ENCODE results near the gene RFNG. TPM values are rescaled to one million over a fixed set of nuclear protein-coding genes. Genes with fewer than 3 reads are reported as not detected.

Gene RFNG
- total RNA-seq, 1 donor from 2014 or later, result 20.9 TPM

DNA sequence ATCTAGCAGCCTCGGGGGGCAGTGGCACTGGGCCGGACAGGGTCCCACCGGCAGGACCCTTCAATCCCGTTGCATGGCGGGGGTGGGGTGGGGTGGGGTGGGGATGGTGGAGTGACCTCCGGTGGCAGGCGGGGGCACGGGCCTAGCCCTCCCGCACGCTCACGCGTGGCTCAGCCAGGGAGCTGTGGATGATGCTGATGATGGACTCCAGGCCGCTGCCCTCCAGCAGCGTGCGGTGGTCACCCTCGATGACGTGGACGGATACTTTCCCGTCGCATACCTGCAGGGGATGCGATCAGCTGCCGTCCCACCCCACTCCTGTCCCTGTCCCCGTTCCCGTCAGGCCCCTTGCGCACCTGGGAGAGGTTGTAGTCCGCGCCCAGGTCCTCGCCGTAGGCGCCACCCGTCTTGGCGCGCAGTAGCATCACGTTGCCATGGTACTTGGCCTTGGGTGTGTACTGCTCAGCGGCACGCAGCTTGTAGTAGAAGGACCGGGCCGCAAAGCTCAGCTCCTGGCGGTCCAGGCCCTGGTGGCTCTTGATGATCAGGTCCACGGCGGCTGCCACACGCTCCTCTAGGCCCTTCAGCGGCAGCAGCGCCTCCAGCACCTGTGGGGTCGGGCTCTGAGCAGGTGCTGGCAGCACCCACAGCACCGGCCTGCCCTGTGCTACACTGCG is 27.5 kb upstream of the RFNG start:
- intact Hi-C loops (cut with micrococcal nuclease), result no loop called here

DNA sequence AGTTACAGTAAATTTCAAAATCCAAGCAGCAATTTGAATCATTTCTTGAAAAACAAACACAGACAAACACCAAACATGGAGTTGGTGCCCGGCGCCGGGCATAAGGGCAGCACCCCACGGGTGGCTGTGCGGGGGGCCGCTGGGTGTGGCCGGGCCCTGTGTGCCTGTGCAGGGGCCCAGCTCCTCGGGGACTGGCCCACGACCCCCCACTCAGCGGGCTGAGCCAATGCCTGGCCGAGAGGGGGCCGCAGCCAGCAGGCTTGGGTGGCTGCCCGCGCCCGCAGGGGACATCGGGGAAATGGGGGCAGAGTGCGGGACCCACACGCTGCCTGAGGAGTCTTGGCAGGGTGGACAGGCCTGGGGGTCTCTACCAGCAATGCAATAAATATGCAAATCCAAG is 26.8 kb upstream of the RFNG start:
- intact Hi-C loops (cut with micrococcal nuclease), result no loop called here

DNA sequence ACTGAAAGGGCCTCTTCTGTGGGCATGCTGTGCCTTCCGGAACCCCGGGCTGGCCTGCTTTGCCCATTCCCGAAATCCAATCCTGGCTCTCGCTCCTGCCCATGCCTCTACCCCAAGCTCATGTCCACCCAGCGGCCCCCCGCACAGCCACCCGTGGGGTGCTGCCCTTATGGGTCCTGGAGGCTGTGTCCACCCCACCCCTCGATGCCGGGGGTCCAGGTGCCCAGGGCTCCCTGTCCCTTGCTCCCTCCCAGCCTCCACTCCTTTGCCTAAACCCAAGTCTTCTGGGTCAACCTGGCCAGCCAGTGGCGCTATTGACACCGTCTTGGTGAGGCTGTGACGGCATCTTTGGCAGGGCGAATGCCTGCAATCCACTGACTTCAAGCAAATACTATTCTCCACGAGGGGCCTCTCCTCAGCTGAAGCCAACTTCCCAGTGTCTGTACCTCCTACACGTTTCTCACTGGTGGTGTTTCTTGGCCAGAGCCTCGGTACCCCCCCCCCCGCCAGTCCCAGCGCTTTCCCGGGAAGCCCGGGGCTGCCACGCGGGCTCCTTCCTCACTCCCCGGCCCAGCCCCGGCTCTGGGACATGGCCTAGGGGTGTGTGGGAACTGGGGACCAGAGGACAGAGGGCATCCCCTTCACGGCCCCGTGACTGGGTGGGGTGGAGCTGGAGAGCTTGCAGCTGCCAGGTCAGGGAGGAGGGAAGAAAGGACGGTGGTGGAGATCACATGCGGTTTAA is 26.2 kb upstream of the RFNG start:
- intact Hi-C loops (cut with micrococcal nuclease), result no loop called here

DNA sequence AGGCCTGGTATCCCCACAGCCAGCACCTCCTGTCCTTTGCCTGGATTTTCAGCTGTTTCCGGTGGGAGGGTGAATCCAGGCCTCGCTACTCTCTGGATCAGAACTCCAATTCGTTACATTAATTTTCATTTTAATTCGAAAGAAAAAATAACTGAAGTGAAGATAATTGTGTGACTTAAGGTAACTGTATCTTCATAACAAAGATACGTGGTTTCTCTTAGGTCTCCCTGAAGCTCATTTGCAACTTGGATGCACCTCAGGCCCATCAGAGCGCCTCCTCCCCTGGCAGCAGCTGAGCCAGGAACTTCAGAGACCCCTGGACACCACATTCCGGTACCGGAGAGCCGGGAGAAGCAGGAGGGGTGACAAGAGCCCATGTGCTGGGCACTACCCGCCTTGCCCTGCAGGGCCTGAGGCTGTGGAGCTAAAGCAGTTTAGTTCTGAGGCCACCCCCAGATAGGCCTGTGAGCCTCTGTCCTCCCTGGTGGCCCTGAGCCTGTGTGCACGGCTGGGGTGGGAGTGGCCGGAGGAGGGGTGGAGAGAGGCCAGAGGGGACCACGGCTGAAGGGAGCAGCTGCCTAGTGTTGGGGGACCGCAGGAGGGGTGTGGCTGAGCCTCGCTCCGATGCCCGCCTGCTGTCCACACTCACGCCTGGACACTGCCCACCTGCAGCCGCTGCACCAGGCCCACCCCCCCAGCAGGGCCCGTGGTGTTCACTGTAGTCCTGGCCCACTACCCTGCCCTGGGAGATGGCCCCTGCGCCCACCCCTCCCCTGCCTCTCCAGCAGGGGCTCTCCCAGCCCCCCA is 25.4 kb upstream of the RFNG start:
- intact Hi-C loops (cut with micrococcal nuclease), result no loop called here

DNA sequence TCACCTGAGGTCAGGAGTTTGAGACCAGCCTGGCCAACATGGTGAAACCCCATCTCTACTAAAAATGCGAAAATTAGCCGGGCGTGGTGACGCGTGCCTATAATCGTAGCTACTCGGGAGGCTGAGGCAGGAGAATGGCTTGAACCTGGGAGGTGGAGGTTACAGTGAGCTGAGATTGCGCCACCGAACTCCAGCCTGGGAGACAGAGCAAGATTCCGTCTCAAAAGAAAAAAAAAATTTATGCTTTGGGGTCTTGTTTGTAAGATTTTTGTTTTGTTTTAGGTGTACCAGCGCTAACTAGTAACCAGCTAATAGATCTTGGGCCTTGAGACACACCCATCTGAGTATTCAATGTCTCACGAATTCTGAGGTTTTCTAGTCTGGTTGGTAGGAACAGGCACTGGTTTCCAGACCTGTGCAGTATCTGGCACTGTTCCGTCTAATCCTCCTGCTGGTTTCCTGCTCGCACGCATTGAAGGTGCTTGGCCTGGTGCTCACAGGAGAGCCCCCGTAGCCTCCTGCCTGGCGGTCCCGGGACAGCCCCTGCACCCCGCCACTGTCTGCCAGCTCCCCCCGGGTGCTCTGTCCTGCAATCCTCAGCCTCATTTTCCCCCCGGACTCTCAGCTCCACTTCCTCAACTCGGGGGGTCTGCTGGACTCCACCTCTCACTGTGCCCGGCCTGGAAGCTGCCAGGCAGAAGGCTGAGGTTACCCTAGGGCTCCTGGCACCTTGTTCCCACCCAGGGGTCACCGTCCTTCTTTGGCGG is 24.6 kb upstream of the RFNG start:
- intact Hi-C loops (cut with micrococcal nuclease), result no loop called here

DNA sequence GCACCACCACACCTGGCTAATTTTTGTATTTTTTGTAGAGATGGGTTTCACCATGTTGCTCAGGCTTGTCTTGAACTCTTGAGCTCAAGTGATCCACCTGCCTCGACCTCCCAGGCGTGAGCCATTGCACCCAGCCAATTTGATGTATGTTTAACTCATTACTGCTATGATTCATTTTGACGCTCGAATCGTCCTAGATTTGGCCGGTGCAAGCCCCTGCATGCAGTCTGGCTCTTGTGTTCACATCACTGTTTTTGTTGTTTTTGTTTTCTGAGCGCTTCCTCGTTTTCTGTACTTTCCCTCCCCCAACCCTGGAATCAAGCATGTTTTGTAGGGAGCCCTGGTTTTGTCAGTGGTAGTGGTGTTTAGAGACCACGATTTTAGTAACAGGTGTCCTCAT is 21.8 kb upstream of the RFNG start:
- intact Hi-C loops (cut with micrococcal nuclease), result no loop called here

DNA sequence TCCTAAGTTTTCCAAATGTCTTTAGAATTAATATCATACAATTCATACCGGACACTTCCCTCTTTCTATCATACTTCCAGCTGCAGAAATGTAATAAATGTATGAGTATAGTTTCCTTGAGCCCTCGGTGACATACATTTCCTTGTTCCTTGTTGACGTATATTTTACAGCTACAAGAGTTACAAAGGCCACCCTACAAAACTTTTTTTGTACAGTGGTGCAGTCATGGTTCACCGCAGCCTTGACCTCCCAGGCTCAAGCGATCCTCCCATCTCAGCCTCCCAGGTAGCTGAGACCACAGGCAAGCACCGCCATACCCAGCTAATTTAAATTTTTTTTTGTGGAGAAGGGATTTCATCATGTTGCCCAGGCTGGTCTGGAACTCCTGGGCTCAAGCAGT is 21.2 kb upstream of the RFNG start:
- intact Hi-C loops (cut with micrococcal nuclease), result no loop called here

DNA sequence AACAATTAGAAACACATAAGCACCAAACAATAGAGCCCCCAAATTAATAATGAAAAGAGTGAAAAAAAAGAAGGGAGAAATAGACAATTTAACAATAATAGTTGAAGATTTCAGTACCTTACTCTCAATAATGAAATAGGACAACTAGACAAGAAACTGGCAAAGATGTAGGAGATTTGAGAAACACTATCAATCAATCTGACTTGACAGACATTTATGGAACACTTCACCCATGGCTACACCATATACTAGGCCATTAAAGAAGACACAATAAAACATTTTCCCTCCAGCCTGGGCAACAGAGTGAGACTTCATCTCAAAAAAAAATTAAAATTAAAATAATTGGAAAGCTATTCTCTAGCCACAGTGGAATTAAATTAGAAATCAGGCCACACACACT is 19.0 kb upstream of the RFNG start:
- intact Hi-C loops (cut with micrococcal nuclease), result no loop called here

DNA sequence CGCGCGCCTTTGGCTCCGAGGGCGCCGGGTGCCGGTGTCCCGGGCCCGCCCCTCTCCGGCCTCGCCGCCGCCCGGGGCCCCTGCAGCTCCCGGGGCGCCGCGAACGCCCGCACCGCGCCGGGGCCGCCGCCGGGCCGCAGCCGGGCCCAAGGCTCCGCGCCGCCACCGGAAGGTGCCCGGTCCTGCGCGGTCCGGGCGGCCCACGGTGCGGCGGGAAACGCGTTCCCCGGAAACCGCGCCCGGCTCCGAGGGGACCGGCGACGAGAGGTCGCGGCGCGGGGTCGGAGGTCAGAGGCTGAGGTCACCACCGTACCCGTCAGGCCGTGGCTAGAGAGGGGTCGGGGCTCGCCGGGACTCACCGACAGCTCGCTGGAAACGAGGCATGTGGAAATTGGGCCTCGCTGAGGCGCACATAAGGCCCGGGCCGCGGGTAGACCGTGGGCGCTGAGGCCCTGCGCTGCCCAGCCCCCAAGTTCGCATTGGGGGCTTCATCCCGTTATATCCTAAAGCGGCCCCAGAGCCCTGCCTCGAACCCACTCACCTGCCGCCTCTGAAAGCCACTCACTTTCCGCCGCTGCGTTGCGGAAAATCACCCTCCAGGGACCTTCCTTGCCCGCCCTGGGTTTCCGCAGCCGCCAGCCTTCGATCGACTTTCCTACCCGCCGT is 14.2 kb upstream of the RFNG start, which contains the start of gene DUS1L:
DUS1L (minus strand) TSS at position 167 of the 666 bp plus-strand sequence. CDS start 745 bp downstream, outside the sequence.
- intact Hi-C loops (cut with micrococcal nuclease), result no loop called here

DNA sequence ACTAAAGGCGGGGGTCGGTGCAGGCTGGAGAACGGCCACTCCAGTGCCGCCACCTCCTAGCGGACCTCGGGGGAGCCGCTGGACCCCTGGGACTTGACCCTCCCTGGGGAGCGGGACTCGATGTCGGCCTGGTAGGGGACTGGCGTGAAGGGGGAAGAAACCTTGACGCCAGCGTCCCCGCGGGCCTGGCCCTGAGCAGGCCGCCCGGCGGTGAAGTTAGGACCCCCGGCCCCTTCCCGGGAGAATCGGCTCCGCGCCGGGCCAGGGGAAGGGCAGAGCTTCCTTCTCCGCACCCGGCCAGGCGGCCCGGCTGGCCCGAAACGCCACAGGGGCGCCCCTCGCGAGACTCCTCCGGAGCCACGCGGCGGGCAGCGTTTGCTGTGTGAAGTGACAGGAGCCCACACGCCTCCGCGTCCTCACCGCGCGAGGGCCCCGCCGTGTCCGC is 13.6 kb upstream of the RFNG start:
- intact Hi-C loops (cut with micrococcal nuclease), result no loop called here

DNA sequence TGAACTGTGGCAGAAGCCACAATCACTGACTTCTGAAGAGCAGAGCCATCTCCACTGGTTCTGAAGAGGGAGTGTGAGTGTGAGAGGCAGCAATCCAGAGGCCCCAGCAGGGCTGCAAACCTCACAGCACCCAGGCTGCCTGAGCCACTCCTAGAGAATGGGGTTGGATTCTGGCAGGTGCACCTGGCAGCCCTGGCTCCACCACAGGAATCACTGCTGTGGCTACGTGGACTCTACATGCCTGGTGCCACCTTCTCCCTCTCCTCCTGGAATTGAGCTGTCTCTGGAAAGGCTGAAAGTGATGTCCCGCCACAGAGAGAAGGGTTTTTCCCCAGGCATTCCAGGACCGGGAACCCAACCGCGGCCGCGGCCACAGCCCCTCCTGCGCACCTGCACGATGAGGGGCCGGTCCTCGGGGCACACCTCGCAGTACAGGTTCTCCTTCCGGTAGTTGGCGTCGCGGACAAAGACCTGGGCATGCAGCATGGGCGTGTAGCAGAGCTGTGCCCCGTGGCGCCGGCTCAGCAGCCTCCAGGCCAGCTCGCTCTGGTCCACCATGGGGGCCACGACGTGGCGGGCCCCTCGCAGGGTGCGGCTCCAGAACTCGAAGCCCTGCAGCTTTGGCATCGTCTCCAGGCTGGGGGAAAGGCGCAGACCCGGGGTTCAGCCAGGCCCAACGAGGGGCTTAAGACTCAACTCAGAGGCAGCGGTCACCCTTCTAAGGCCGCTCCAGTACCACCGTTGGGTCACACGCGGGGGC is 13.0 kb upstream of the RFNG start:
- intact Hi-C loops (cut with micrococcal nuclease), result no loop called here

DNA sequence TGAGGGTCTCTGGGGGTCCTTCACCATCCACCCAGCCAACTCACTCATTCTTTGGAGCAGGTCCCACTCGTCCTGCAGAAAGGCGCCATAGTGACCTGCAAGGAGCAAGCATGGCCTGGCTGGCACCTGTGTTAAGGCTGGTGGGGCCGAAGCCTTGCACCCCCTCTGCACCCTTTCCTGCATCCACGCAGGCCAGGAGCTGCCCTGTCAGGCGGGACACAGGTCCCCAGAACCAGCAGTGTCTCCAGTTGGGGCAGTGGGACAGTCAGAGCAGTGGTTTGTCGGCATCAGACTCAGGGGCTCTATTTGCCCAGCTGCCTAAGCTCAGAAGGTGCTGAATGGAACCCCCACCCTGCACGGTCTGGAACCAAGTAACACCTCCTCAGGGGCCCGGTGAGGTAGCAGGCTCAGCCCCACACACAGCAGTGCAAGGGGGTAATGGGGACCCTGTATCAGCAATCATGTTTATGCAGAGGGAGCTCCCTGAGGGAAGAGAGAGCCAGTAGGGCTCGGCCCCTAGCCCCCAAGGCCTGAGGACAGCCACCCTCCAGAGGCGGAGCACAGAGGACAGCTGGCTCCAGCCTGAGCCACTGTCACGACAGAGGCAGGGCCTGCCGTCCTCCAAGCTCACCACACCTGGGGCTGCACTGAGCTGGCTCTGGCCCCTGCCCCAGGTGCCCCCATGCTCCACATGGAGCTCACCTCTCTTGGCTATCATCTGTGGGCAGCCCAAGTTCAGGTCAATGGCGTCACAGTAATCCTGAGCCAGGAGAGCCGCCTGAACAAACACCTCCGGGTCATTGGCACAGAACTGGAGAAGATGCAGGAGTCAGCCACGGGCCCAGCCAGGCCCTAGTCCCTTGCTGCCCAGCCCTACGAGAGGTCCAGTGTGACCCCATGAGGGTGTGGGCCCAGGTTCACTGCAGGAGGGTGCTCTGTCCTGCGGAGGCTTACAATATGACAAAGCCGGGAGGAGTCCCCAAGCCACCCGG is 12.1 kb upstream of the RFNG start:
- intact Hi-C loops (cut with micrococcal nuclease), result no loop called here

DNA sequence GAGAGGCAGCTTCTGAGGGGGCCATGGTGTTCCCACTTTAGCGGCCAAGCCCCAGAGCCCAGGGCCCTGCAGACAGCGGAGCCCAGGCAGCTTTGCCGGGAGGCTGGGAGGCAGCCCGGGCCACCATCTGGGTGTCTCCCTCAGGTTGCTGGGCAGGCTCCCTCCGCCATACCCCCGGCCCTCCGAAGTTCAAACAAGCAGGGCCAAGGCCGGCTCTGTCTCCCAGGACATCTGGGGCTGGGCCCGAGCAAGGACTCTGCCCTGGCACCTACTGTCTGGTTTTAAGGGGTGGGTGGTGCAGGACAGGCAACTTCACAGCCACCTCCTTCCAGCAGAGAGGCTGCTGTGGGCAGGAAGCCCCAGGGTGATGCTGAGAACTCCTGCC is 11.4 kb upstream of the RFNG start:
- intact Hi-C loops (cut with micrococcal nuclease), result no loop called here

DNA sequence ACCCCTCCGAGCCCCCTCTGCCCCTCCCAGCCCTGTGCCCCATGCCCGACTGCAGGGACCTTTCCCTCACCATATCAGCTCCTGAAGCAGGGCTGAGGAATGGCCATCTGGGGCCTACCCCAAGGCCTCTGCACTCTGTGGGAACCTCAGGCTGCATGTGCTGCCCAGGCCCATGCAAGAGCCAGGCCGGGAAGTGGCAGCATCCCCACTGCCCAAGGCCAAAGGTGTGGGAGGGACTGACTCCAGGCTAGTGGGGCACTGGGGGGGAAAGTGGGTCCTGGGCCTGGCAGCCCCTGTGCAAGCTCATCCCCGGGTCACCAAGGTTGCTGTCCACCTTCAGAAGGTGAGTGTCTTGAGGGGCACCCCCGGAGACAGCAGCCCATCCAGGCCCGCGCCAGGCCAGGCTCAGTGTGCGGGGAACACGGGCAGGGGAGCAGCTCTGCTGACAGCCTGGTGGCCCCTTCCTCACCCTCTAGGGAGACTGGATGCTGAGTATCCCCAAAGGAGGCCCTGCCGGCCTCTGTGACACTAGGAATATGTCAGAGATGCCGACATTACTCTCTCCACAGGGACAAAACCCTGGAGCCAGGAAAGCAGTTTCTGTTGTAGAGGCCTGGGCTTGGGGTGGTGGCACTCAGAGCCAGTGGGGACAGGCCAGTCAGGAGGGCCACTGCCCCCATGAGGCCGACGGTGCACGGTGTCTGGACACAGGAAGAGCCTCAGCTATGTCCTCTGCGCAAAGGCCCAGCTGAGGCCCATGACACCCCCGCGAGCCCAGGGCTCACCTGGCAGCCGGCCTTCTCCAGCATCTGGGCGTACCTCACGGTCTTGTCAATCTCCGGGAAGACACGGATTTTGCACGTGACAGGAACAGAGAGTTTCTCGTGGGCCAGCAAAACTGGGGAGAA is 10.7 kb upstream of the RFNG start:
- intact Hi-C loops (cut with micrococcal nuclease), result no loop called here

DNA sequence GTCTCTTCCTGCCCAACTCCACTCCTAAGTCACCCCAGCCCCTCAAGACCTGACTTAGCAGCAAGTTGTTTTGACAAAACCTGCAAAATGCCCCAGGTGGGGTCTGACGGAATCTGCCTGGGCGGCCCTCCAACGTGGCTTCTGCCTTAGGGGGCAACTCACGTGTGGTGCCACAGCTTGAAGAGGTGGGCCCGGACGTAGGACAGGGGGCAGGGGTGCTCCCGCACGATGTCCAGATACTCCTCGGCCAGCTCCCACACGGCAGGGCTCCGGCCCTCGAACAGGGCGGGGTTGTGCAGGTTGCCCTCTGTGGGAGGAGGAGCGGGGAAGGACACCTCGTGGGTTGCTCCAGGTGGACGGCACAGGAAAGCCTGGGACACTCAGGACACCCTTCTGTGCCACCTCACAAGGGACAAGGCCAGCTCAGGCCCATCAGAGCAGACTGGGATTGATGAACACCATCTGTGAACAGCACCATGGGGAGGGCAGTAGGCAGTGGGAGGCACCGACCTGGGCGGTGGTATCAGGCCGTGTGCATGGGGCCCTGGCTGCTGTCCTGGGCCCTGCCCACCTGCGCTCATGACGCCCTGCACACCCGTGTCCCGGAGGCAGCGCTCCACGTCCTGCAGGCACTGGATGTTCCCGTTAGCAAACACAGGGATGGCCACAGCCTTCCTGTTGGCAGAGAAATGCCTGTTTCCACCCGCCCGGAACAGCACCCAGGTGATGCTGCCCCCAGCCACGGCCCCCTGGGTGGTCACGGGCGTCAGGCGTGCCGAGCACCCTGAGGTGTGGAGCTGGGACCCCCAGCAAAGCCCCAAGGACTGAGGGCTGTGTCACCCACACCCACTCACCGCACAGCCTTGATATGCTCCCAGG is 9.7 kb upstream of the RFNG start:
- intact Hi-C loops (cut with micrococcal nuclease), result no loop called here

DNA sequence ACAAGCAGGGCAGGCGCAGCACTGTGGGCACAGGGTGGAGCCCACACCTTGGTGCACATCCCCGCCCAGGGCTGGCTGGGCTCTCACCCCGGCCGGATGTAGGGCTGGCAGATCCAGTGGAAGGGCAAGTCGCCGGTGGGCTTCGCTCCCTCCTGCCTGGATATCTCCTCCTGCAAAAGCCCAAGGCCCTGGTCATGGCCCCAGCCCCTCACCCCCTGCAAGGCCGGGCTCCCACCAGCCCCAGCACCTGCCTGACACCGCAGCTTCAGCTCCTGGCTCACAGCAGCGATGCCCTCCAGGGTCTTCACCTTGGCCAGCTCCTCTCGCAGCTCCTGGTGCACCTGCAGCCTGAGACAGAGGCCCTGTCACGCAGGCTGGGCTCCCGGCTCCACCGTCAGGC is 9.0 kb upstream of the RFNG start:
- intact Hi-C loops (cut with micrococcal nuclease), result no loop called here

DNA sequence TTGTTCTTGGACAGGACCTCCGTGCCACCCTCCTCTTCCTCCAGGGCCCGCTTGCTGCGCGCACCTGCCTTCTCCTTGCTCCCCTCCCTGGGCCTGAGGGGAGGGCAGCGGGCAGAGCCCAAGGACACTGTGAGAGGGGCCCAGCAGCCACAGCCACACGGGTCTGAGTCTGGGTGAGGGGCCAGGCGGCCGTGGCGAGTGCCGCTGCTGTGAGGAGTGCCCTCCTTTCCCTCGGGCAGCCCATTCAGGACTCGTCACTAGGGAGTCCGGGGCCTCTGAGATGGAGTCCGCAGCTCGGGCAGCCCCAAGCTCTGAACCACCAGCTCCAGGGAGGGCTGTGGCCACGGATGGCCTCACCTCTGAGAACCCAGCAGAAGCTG is 8.4 kb upstream of the RFNG start:
- intact Hi-C loops (cut with micrococcal nuclease), result no loop called here
